IMR-90 (cell line): ENCODE data around the gene XKR7. TPM values are rescaled to one million over a fixed set of nuclear protein-coding genes. Genes with fewer than 3 reads are reported as not detected.

Experiments used
- ATAC-seq: fragments of 200-7000 bp; cut with Tn5 transposase; 2 replicates; pipeline ENCODE4 v1.9.1; 2020; ENCODE audit warnings: low read depth, mild to moderate bottlenecking, moderate library complexity
- BruUV-seq: library from RNA; stranded (reverse); fragments of 400-500 nt; replicated peaks from 2 replicates; lab custom pipeline; 2021; lab: Mats Ljungman, UMichigan
- CTCF ChIA-PET: fragments of 300-600 bp; formaldehyde crosslinking; extraction: SDS; loops from one replicate; lab custom pipeline; 2021; ENCODE audit warnings: antibody characterized with exemption; lab: Yijun Ruan, JAX
- POLR2A ChIA-PET: fragments of 300-600 bp; sonication (Branson Sonifier 250); formaldehyde crosslinking; loops from one replicate; lab custom pipeline; 2022; ENCODE audit warnings: antibody characterized with exemption; ENCODE audit not compliant: unreplicated experiment; lab: Charles Lee
- DNase-seq: peaks from one replicate; pipeline ENCODE4 v3.0.0; 2013
- H2AFZ ChIP-seq: replicated peaks from 2 replicates; pipeline ENCODE3; 2013; ENCODE audit warnings: low read length, mild to moderate bottlenecking; ENCODE audit not compliant: poor library complexity
- H2AK5ac ChIP-seq: 2 replicates; pipeline ENCODE4 v1.6.1; 2013; ENCODE audit warnings: low read depth, low read length, inconsistent platforms
- H2AK9ac ChIP-seq: replicated peaks from 2 replicates; pipeline ENCODE3; 2013; ENCODE audit warnings: mild to moderate bottlenecking, low read depth, low read length, moderate library complexity; ENCODE audit not compliant: poor library complexity
- H2BK120ac ChIP-seq: 2 replicates; pipeline ENCODE4 v1.6.1; 2013; ENCODE audit warnings: low read depth, low read length, inconsistent platforms
- H2BK15ac ChIP-seq: 3 replicates; pipeline ENCODE4 v1.6.1; 2013; ENCODE audit warnings: low read depth, low read length, inconsistent platforms
- H2BK20ac ChIP-seq: 2 replicates; pipeline ENCODE4 v1.6.1; 2013; ENCODE audit warnings: low read depth, mild to moderate bottlenecking, inconsistent platforms, low read length, moderate library complexity
- H2BK5ac ChIP-seq: 2 replicates; pipeline ENCODE4 v1.6.1; 2013; ENCODE audit warnings: mild to moderate bottlenecking, low read depth, low read length, inconsistent platforms; ENCODE audit not compliant: poor library complexity, severe bottlenecking
- H3K14ac ChIP-seq: replicated peaks from 2 replicates; pipeline ENCODE4 v1.6.1; 2013; ENCODE audit warnings: low read depth, low read length, inconsistent platforms
- H3K18ac ChIP-seq: 2 replicates; pipeline ENCODE4 v1.6.1; 2013; ENCODE audit warnings: low read depth, low read length, control low read depth
- H3K23ac ChIP-seq: 2 replicates; pipeline ENCODE4 v1.6.1; 2013; ENCODE audit warnings: low read depth, low read length, inconsistent platforms
- H3K27ac ChIP-seq: 2 replicates; pipeline ENCODE4 v1.5.1; 2013; ENCODE audit warnings: mild to moderate bottlenecking, control low read depth, low read length; ENCODE audit not compliant: insufficient read depth
- H3K27me3 ChIP-seq: 2 replicates; pipeline ENCODE4 v1.6.1; 2013; ENCODE audit warnings: low read length; ENCODE audit not compliant: control insufficient read depth, insufficient read depth
- H3K36me3 ChIP-seq: 2 replicates; pipeline ENCODE4 v1.6.1; 2013; ENCODE audit warnings: low read length, mixed read lengths; ENCODE audit not compliant: control insufficient read depth, insufficient read depth
- H3K4ac ChIP-seq: 2 replicates; pipeline ENCODE4 v1.6.1; 2013; ENCODE audit warnings: low read depth, low read length, inconsistent platforms
- H3K4me1 ChIP-seq: 2 replicates; pipeline ENCODE4 v1.6.1; 2013; ENCODE audit warnings: low read length, mixed read lengths; ENCODE audit not compliant: control insufficient read depth, insufficient read depth
- H3K4me2 ChIP-seq: 2 replicates; pipeline ENCODE4 v1.6.1; 2013; ENCODE audit warnings: low read depth, mild to moderate bottlenecking, control low read depth, low read length, moderate library complexity
- H3K4me3 ChIP-seq: 2 replicates; pipeline ENCODE4 v1.5.1; 2013; ENCODE audit warnings: low read depth, mild to moderate bottlenecking, control low read depth, low read length, moderate library complexity; ENCODE audit not compliant: insufficient read depth
- H3K56ac ChIP-seq: 2 replicates; pipeline ENCODE4 v1.6.1; 2013; ENCODE audit warnings: low read length, inconsistent platforms; ENCODE audit not compliant: insufficient read depth; ENCODE audit errors: extremely low read depth
- H3K79me1 ChIP-seq, 2 experiments: 2 replicates each; pipeline ENCODE4 v1.6.1; 2013; ENCODE audit warnings: low read length in 2 of 2, inconsistent platforms in 1 of 2, low read depth in 1 of 2
- H3K9ac ChIP-seq: 2 replicates; pipeline ENCODE4 v1.6.1; 2013; ENCODE audit warnings: low read depth, low read length, control low read depth
- H3K9me1 ChIP-seq: 2 replicates; pipeline ENCODE4 v1.6.1; 2013; ENCODE audit warnings: low read length, inconsistent platforms; ENCODE audit not compliant: insufficient read depth
- H3K9me3 ChIP-seq: 2 replicates; pipeline ENCODE4 v1.6.1; 2013; ENCODE audit warnings: low read length; ENCODE audit not compliant: control insufficient read depth, insufficient read depth
- H4K20me1 ChIP-seq: 2 replicates; pipeline ENCODE4 v1.6.1; 2013; ENCODE audit warnings: low read length, inconsistent platforms; ENCODE audit not compliant: insufficient read depth
- H4K5ac ChIP-seq: 2 replicates; pipeline ENCODE4 v1.6.1; 2013; ENCODE audit warnings: mild to moderate bottlenecking, low read depth, low read length, control low read depth
- H4K8ac ChIP-seq, 2 experiments: 2 replicates each; pipeline ENCODE4 v1.6.1; 2013; ENCODE audit warnings: low read depth in 2 of 2, low read length in 2 of 2, control low read depth in 1 of 2, inconsistent platforms in 1 of 2
- H4K91ac ChIP-seq: 2 replicates; pipeline ENCODE4 v1.6.1; 2013; ENCODE audit warnings: low read depth, low read length, inconsistent platforms; ENCODE audit not compliant: insufficient read depth
- BHLHE40 ChIP-seq: fragments of 150-350 bp; IDR thresholded peaks from 2 replicates; pipeline ENCODE4 v1.6.1; 2016; ENCODE audit warnings: mild to moderate bottlenecking, low read depth, low read length
- CEBPB ChIP-seq: IDR thresholded peaks from 2 replicates; pipeline ENCODE4 v1.6.1; 2012; ENCODE audit warnings: low read depth, low read length, improper control_type of control experiment
- CHD1 ChIP-seq: IDR thresholded peaks from 2 replicates; pipeline ENCODE4 v1.6.1; 2012; ENCODE audit warnings: low read depth, low read length, improper control_type of control experiment
- CTCF ChIP-seq: conservative IDR thresholded peaks from 2 replicates; pipeline ENCODE4 v1.5.1; 2012; ENCODE audit warnings: mild to moderate bottlenecking, low read depth, low read length, improper control_type of control experiment
- ELK1 ChIP-seq: fragments of 150-350 bp; IDR thresholded peaks from 2 replicates; pipeline ENCODE4 v1.6.1; 2016; ENCODE audit warnings: low read depth, mild to moderate bottlenecking, low read length, moderate library complexity, borderline replicate concordance
- FOS ChIP-seq: fragments of 150-350 bp; IDR thresholded peaks from 2 replicates; pipeline ENCODE4 v1.6.1; 2016; ENCODE audit warnings: low read depth, low read length
- MAFK ChIP-seq: IDR thresholded peaks from 2 replicates; pipeline ENCODE4 v1.6.1; 2012; ENCODE audit warnings: low read depth, low read length, improper control_type of control experiment
- MAZ ChIP-seq: IDR thresholded peaks from 2 replicates; pipeline ENCODE4 v1.6.1; 2012; ENCODE audit warnings: low read depth, mild to moderate bottlenecking, low read length, improper control_type of control experiment, moderate library complexity, borderline replicate concordance
- MXI1 ChIP-seq: IDR thresholded peaks from 2 replicates; pipeline ENCODE4 v1.6.1; 2012; ENCODE audit warnings: low read depth, mild to moderate bottlenecking, low read length, moderate library complexity, borderline replicate concordance
- NFE2L2 ChIP-seq: fragments of 150-350 bp; IDR thresholded peaks from 2 replicates; pipeline ENCODE4 v1.6.1; 2016; ENCODE audit warnings: low read depth, mild to moderate bottlenecking, low read length
- POLR2A ChIP-seq: IDR thresholded peaks from 2 replicates; pipeline ENCODE4 v1.6.1; 2012; ENCODE audit warnings: mild to moderate bottlenecking, low read depth, low read length
- RAD21 ChIP-seq: IDR thresholded peaks from 2 replicates; pipeline ENCODE4 v1.6.1; 2012; ENCODE audit warnings: low read length, improper control_type of control experiment
- RCOR1 ChIP-seq: IDR thresholded peaks from 2 replicates; pipeline ENCODE4 v1.6.1; 2012; ENCODE audit warnings: mild to moderate bottlenecking, low read length, improper control_type of control experiment; ENCODE audit not compliant: insufficient replicate concordance
- RFX5 ChIP-seq: IDR thresholded peaks from 2 replicates; pipeline ENCODE4 v1.8.0; 2012; ENCODE audit warnings: low read depth, mild to moderate bottlenecking, low read length, moderate library complexity
- SMC3 ChIP-seq: fragments of 150-350 bp; IDR thresholded peaks from 2 replicates; pipeline ENCODE4 v1.6.1; 2016; ENCODE audit warnings: low read depth, mild to moderate bottlenecking, antibody characterized with exemption, low read length, moderate library complexity
- USF2 ChIP-seq: fragments of 150-350 bp; IDR thresholded peaks from 2 replicates; pipeline ENCODE4 v1.6.1; 2017; ENCODE audit warnings: mild to moderate bottlenecking, antibody characterized with exemption, low read length, low read depth
- WGBS, 2 experiments: methylation state at CpG; one replicate each; pipeline versions ENCODE4 v1.1.5 to v1.1.7; 2013; ENCODE audit warnings: missing lambda C conversion rate in 2 of 2; ENCODE audit not compliant: insufficient read length in 1 of 2; ENCODE audit errors: extremely low coverage in 2 of 2; 5-methylcytosine and 5-hydroxymethylcytosine counted together
- dilution Hi-C: fragments of 300-500 bp; cut with HindIII; formaldehyde crosslinking; loops from one replicate; pipeline ENCODE4 v1.14.3; 2018; ENCODE audit warnings: low sequenced_read_pairs; ENCODE audit not compliant: unreplicated experiment
- in situ Hi-C: fragments of 300-500 bp; cut with MboI; formaldehyde crosslinking; loops from 3 replicates; pipeline ENCODE4 v1.14.3; 2019; ENCODE audit warnings: low sequenced_read_pairs, inconsistent platforms, mixed read lengths
- intact Hi-C: fragments of 100-400 bp; cut with micrococcal nuclease; formaldehyde crosslinking; loops from 2 replicates; pipeline ENCODE4 v1.10.0; 2022
- polyA plus RNA-seq, 3 experiments: library from polyadenylated mRNA; depleted of rRNA; stranded (reverse); fragments of >200 nt; gene quantifications; 2 replicates each; pipeline ENCODE4 v1.2.3, GENCODE V29; 2012; ENCODE audit warnings: low replicate concordance in 1 of 3
- total RNA-seq: library from RNA; depleted of rRNA; stranded (reverse); fragments of >200 nt; gene quantifications from 2 replicates; pipeline ENCODE4 v1.2.3, GENCODE V29; 2012

The XKR7 gene
- total and polyA plus RNA-seq, 2 of the 4 experiments (the other 2 are of a cell fraction) = not detected

- H3K23ac ChIP-seq = no peak overlapping the region
- peak overlapping the region; percentile 18 for H2AFZ ChIP-seq
- no peak overlapping the region for H3K9ac ChIP-seq
- no CpG with 5 or more reads among the region's 5 CpGs for WGBS, 2 experiments
- no peak overlapping the region for H3K4me2 ChIP-seq
- H3K18ac ChIP-seq = no peak overlapping the region
- no peak overlapping the region for H4K8ac ChIP-seq
- H3K27me3 ChIP-seq = peaks cover 18% of the 10 kb centered on the region
- in situ Hi-C loops (no loop called here), intact Hi-C loops (no loop called here), dilution Hi-C loops (no loop called here)
- no peak overlapping the region for H2BK5ac ChIP-seq
- BruUV-seq = no TSS peak
- no peak overlapping the region for H4K5ac ChIP-seq
- H2BK20ac ChIP-seq = no peak overlapping the region
- H3K36me3 ChIP-seq = no peaks in the 10 kb centered on the region
- no peaks in the 10 kb centered on the region for H3K4me1 ChIP-seq
- no peak overlapping the region for H4K91ac ChIP-seq
- H2AK9ac ChIP-seq = no peak overlapping the region
- no peak overlapping the region for H3K4me3 ChIP-seq
- H3K9me1 ChIP-seq = no peaks in the 10 kb centered on the region
- no peaks in the 10 kb centered on the region for H3K79me1 ChIP-seq
- no peak overlapping the region for H3K27ac ChIP-seq
- H2BK15ac ChIP-seq = no peak overlapping the region
- no peak overlapping the region for H3K56ac ChIP-seq
- no peaks in the 10 kb centered on the region for H3K9me3 ChIP-seq
- POLR2A ChIA-PET = interaction anchor here (0.6 to 0.7 kb wide), 2 partner anchors 38 to 1559 kb away, joined by 3 to 5 read pairs; no protein-coding TSS in a partner anchor
- H2BK120ac ChIP-seq = no peak overlapping the region
- CTCF ChIA-PET = no interaction called here
- no peak overlapping the region for H3K14ac ChIP-seq
- TF ChIP-seq MAFK (no peak), RAD21 (no peak), MAZ (no peak), CEBPB (no peak), POLR2A (no peak), RCOR1 (no peak), FOS (no peak), CHD1 (no peak), SMC3 (no peak), ELK1 (no peak), MXI1 (no peak), USF2 (no peak), RFX5 (no peak), CTCF (no peak), BHLHE40 (no peak), NFE2L2 (no peak)
- DNase-seq (no peak), ATAC-seq (no peak)
- H2AK5ac ChIP-seq = no peak overlapping the region
- no peaks in the 10 kb centered on the region for H4K20me1 ChIP-seq
- no peak overlapping the region for H3K4ac ChIP-seq
Observed at GRCh38 chr20:31930779-31931178, 37.2 kb upstream of the XKR7 start.
